HepG2 (cell line): ENCODE data around the gene TAC3. TPM values are rescaled to one million over a fixed set of nuclear protein-coding genes. Genes with fewer than 3 reads are reported as not detected.

Experiments
- CENPT ChIP-seq: sonication (generic); formaldehyde crosslinking; IDR thresholded peaks from 2 replicates; pipeline ENCODE4 v1.8.0; 2022; ENCODE audit warnings: low read depth, mild to moderate bottlenecking, moderate library complexity, missing genetic modification reagents
- PBX3 ChIP-seq: sonication (generic); formaldehyde crosslinking; IDR thresholded peaks from 2 replicates; pipeline ENCODE4 v1.8.1; 2023; ENCODE audit warnings: missing genetic modification reagents, inconsistent platforms, borderline replicate concordance
- PCBP2 ChIP-seq: fragments of 200-400 bp; formaldehyde crosslinking; optimal IDR thresholded peaks from 2 replicates; pipeline ENCODE3; 2018; ENCODE audit warnings: low read length, low read depth; ENCODE audit not compliant: poor library complexity, severe bottlenecking
- TBP ChIP-seq: sonication (generic); formaldehyde crosslinking; IDR thresholded peaks from 2 replicates; pipeline ENCODE4 v1.5.0; 2020; ENCODE audit warnings: missing genetic modification reagents
- ZBED4 ChIP-seq: sonication (generic); formaldehyde crosslinking; IDR thresholded peaks from 2 replicates; pipeline ENCODE4 v1.4.0; 2020; ENCODE audit warnings: missing genetic modification reagents, borderline replicate concordance
- ZBTB38 ChIP-seq: sonication (generic); formaldehyde crosslinking; IDR thresholded peaks from 2 replicates; pipeline ENCODE4 v1.5.1; 2020; ENCODE audit warnings: mild to moderate bottlenecking, missing genetic modification reagents
- ZBTB46 ChIP-seq: sonication (generic); formaldehyde crosslinking; IDR thresholded peaks from 2 replicates; pipeline ENCODE4 v1.4.0; 2020; ENCODE audit warnings: mild to moderate bottlenecking, missing genetic modification reagents, borderline replicate concordance
- ZFP41 ChIP-seq: sonication (generic); formaldehyde crosslinking; IDR thresholded peaks from 2 replicates; pipeline ENCODE4 v1.4.0; 2020; ENCODE audit warnings: mild to moderate bottlenecking, missing genetic modification reagents, borderline replicate concordance
- ZNF33A ChIP-seq: sonication (generic); formaldehyde crosslinking; IDR thresholded peaks from 2 replicates; pipeline ENCODE4 v1.5.1; 2020; ENCODE audit warnings: missing genetic modification reagents, mild to moderate bottlenecking, moderate library complexity, borderline replicate concordance
- ZNF574 ChIP-seq: sonication (generic); formaldehyde crosslinking; IDR thresholded peaks from 2 replicates; pipeline ENCODE4 v1.4.0; 2020; ENCODE audit warnings: missing genetic modification reagents
- ZNF776 ChIP-seq: sonication (generic); formaldehyde crosslinking; IDR thresholded peaks from 2 replicates; pipeline ENCODE4 v1.4.0; 2020; ENCODE audit warnings: mild to moderate bottlenecking, missing genetic modification reagents
- ZNF781 ChIP-seq: sonication (generic); formaldehyde crosslinking; IDR thresholded peaks from 2 replicates; pipeline ENCODE4 v1.5.1; 2020; ENCODE audit warnings: borderline replicate concordance, mild to moderate bottlenecking, missing genetic modification reagents; ENCODE audit errors: not compliant biosample characterization
- ZNF790 ChIP-seq: sonication (generic); formaldehyde crosslinking; IDR thresholded peaks from 2 replicates; pipeline ENCODE4 v1.8.0; 2022; ENCODE audit warnings: missing genetic modification reagents, mild to moderate bottlenecking, borderline replicate concordance
- polyA plus RNA-seq, 8 experiments: library from polyadenylated mRNA; depleted of rRNA in 3 of 8; stranded (reverse) in 7 of 8; unstranded in 1 of 8; fragments of >200 nt; fragmentation: Illumina TruSeq in 4 of 8; extraction: Trizol in 4 of 8; gene quantifications; 2 replicates each; pipeline versions ENCODE4 v1.2.1 to v1.2.3, GENCODE V29; 2011 to 2016; ENCODE audit warnings: low read depth in 4 of 8, missing spikeins in 1 of 8, mixed read lengths in 1 of 8; ENCODE audit not compliant: insufficient read depth in 1 of 8
- total RNA-seq, 5 experiments: library from RNA; depleted of rRNA; stranded (reverse); fragments of >200 nt; fragmentation: Illumina TruSeq; extraction: Trizol; gene quantifications; 2 replicates each; pipeline ENCODE4 v1.2.3, GENCODE V29; 2016; ENCODE audit warnings: low read depth in 1 of 5

TAC3 gene
- total and polyA plus RNA-seq, 2 of the 13 experiments (the other 11 are each of a cell fraction or from before 2014, with no cell fraction given) = 0.13 to 0.15 TPM

GRCh38 chr12:57005980-57006808 is 10.1 kb downstream of the TAC3 start, which contains the start of gene ZBTB39 (continued):
- TF ChIP-seq ZNF33A (CRISPR knock-in tag) (no peak), TBP (CRISPR knock-in tag) (no peak), ZBED4 (no peak), PBX3 (no peak), ZBTB38 (CRISPR knock-in tag) (no peak), ZBTB46 (CRISPR knock-in tag) (no peak), ZNF776 (CRISPR knock-in tag) (peak; percentile 72; the same call in 1 of the 2 replicates), CENPT (CRISPR knock-in tag) (no peak), ZNF574 (CRISPR knock-in tag) (peak; percentile 99), ZNF790 (CRISPR knock-in tag) (no peak), ZFP41 (CRISPR knock-in tag) (no peak), PCBP2 (no peak), ZNF781 (CRISPR knock-in tag) (no peak)
